Stimulated activated CD4-positive, alpha-beta T cell treated with anti-CD3 and anti-CD28 coated beads, Interleukin-15, amount 100 ng/mL, for 1 hour (primary cell): ENCODE results near the gene DRD2.

ENCODE experiments used
- DNase-seq, 2 donors: peaks; one replicate each; pipeline ENCODE4 v3.0.0-alpha.2; 2020; ENCODE audit warnings: low read depth in 1 of 2, low spot score in 1 of 2

The DRD2 gene

GRCh38 chr11:113404859-113405430, 70.3 kb downstream of the DRD2 start:
- no peak for DNase-seq

GRCh38 chr11:113401718-113402117, 73.5 kb downstream of the DRD2 start:
- no peak for DNase-seq

- DNase-seq: no peak
Observed at GRCh38 chr11:113400631-113401230, 74.5 kb downstream of the DRD2 start.

GRCh38 chr11:113398669-113399430, 76.3 kb downstream of the DRD2 start:
- no peak for DNase-seq

- DNase-seq: no peak
Observed at GRCh38 chr11:113397821-113398220, 77.4 kb downstream of the DRD2 start.

GRCh38 chr11:113397212-113397611, 78.0 kb downstream of the DRD2 start:
- no peak for DNase-seq

GRCh38 chr11:113396690-113397089, 78.5 kb downstream of the DRD2 start:
- DNase-seq: no peak

- DNase-seq: no peak
Observed at GRCh38 chr11:113395782-113396336, 79.3 kb downstream of the DRD2 start.

GRCh38 chr11:113394919-113395318, 80.3 kb downstream of the DRD2 start:
- DNase-seq: no peak

- no peak for DNase-seq
Observed at GRCh38 chr11:113393501-113393985, 81.7 kb downstream of the DRD2 start.

GRCh38 chr11:113392236-113392921, 82.8 kb downstream of the DRD2 start:
- no peak for DNase-seq

- DNase-seq: no peak
Observed at GRCh38 chr11:113389272-113389671, 85.9 kb downstream of the DRD2 start.

- no peak for DNase-seq
Observed at GRCh38 chr11:113387605-113388211, 87.5 kb downstream of the DRD2 start, which contains the start of gene ANKK1. Gene ANKK1 (plus strand): TSS chr11:113387779. CDS start chr11:113387885, 106 bp downstream.

GRCh38 chr11:113386866-113387265, 88.3 kb downstream of the DRD2 start:
- no peak for DNase-seq

- DNase-seq: no peak
Observed at GRCh38 chr11:113385749-113386148, 89.4 kb downstream of the DRD2 start.

GRCh38 chr11:113384551-113384950, 90.6 kb downstream of the DRD2 start:
- no peak for DNase-seq

- DNase-seq: no peak
Observed at GRCh38 chr11:113382121-113382520, 93.1 kb downstream of the DRD2 start.

- no peak for DNase-seq
Observed at GRCh38 chr11:113378692-113379091, 96.5 kb downstream of the DRD2 start.

- no peak for DNase-seq
Observed at GRCh38 chr11:113377681-113378412, 97.4 kb downstream of the DRD2 start.

- no peak for DNase-seq
Observed at GRCh38 chr11:113376156-113376555, 99.0 kb downstream of the DRD2 start.
